Stimulated activated CD4-positive, alpha-beta T cell treated with anti-CD3 and anti-CD28 coated beads, Interleukin-15, amount 100 ng/mL, for 48 hours (primary cell): ENCODE results near the gene EPHA6.

Experiments
- DNase-seq, 2 donors: peaks; one replicate each; pipeline ENCODE4 v3.0.0-alpha.2; 2020; ENCODE audit warnings: low read depth in 2 of 2

Gene EPHA6

DNA sequence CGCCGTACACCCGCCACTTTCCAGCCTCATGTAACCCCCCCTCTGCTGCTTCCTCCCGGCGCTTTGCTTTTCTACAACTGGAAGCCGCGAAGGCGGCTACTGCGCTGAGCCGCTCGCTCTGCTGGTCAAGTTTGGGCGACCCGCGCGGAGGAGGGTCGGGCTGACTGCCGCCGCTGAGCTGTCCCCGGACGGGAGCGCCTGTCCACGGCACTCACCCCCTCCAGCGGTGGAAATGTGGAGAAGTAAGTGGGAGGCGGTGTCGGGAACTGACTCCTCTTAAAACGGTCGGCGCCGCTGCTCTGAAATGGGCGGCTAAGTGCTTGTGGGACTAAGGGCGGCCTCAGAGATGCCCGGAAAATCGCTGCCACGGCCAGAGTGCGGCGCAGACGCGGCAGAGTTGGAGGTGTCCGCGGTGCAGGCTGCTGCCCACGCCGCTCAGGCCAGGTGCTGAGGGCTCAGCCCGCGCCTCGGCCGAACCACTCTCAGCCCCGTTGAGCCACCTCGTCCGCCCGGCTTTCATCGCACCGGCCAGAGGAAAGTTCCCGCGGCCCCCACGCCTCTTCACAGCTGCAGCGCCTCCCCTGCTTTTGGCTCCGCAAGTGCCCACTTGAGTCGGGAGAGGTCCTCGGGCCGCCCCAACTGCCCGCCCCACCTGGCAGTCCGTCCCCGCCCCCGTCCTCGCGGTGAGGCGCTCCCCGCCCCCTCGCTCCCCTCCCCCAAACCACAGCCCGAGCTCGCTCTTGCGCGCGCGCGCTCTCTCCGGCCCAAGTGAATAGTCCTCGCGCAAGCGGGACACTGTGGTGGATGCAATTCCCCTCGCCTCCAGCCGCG lies at the start of gene EPHA6:
Gene EPHA6, plus strand, starts transcription at position 775 of the 831 bp plus-strand sequence.
- DNase-seq: no peak

DNA sequence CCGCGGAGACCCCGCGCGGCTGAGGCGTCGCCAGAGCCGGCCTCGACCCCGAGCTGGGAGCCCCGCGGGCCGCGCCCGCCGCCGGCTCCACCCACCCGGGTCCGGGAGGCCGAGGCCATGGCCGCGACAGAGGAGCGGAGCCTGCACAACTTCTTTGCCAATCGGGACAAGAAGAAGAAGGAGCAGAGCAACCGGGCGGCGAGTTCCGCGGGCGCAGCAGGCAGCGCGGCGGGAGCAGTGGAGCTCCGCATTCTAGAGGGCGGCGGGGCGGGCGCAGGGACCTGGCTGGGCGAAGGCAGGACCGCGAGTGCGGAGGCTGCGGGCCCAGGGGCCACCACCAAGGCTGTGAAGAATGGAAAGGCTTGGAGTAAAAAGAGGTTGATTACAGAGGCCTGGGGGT lies 37.6 kb upstream of the EPHA6 start:
- DNase-seq: no peak

DNA sequence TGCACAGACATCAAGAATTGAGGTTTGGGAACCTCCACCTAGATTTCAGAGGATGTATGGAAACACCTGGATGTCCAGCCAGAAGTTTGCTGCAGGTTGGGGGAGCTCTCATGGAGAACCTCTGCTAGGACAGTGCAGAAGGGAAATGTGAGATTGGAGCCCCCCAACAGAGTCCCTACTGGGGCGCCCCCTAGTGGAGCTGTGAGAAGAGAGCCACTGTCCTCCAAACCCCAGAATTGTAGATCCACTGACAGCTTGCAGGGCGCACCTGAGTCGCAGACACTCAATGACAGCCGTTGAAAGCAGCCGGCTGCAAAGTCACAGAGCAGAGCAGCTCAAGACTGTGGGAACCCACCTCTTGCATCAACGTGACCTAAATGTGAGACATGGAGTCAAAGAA lies 34.6 kb upstream of the EPHA6 start:
- no peak for DNase-seq

DNA sequence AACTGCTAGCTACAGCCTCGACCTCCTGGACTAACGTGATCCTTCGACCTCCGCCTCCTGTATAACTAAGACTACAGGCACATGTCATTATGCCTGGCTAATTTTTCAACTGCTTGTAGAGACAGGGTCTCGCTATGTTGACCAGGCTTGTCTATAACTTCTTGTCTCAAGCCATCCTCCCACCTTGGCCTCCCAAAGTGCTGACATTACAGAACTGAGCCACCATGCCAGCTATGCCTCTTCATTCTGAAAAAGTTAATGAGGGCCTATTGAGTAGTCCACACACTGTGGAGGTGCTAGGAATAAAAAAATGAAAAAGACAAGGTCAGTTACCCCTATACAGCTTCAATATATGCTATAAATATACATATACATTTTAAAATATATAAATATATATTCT lies 18.3 kb upstream of the EPHA6 start:
- no peak for DNase-seq

DNA sequence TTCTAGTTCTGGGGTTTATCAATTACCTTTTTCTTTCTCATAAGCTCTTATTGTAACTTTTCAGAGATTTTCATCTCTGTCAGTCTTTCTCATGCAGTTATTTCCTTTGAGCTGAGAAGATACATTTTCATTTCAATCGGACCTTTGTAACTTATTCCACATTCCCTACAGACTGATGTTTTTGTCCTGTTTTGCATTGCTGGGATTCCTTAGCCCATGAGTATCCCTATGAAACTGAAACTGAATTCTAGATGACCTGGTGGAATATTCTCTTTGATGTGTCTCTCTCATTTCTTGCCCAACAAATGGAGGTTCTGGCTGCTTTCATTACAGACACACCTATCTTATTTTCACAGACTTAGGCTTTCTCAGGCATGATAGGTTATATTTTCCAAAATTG lies 10.5 kb upstream of the EPHA6 start:
- DNase-seq: no peak

DNA sequence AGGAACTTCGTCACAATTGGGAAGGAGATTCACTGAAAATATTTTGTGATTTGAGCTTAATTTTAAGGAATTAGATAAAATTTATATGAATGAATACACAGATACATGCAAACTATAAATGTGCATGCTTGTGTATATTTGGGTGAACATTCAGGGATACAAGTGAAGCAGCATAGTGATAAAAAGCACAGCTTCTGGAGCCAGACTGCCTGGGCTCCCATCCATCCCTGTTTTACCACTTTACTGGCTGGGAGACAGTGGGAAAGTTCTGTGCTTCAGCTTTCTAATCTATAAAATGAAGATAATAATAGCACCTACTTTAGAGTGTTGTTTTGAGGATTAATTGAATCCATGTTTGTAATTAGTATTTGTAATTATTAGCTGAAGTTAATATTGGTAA lies 8.1 kb upstream of the EPHA6 start:
- no peak for DNase-seq

DNA sequence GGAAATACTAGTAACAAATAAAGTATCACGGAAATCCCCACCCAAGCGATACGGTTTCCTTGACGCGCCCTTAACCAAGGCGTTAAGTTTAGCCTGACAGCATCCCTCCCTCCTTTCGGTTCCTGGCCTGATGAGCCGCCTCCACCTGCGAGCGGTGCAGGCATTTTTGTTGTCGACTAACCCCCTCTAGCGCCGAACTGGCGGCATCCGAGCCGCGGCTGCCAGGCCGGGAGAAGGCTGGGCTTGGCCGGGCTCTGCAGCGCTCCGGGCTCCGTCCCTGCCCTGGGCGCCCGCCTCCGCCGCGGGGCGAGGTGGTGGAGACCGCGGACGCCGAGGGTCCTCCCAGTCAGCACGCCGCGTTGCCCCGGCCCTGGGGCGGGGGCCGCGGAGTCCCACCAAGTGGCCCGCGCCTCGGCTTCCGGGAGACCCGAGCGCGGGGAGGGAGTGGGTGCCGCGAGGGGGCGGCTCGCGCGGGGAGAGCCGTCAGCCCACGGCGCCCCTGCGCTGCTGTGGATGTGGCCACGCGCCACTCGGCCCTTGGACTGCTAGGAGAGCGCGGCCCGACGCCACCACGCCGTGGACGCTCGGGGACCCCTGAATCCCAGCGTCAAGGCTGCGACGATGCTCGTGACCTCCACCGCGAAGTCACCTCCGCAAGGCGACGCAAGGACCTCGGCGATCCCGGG lies 1.1 kb upstream of the EPHA6 start:
- DNase-seq: peak; percentile 48 to 57

DNA sequence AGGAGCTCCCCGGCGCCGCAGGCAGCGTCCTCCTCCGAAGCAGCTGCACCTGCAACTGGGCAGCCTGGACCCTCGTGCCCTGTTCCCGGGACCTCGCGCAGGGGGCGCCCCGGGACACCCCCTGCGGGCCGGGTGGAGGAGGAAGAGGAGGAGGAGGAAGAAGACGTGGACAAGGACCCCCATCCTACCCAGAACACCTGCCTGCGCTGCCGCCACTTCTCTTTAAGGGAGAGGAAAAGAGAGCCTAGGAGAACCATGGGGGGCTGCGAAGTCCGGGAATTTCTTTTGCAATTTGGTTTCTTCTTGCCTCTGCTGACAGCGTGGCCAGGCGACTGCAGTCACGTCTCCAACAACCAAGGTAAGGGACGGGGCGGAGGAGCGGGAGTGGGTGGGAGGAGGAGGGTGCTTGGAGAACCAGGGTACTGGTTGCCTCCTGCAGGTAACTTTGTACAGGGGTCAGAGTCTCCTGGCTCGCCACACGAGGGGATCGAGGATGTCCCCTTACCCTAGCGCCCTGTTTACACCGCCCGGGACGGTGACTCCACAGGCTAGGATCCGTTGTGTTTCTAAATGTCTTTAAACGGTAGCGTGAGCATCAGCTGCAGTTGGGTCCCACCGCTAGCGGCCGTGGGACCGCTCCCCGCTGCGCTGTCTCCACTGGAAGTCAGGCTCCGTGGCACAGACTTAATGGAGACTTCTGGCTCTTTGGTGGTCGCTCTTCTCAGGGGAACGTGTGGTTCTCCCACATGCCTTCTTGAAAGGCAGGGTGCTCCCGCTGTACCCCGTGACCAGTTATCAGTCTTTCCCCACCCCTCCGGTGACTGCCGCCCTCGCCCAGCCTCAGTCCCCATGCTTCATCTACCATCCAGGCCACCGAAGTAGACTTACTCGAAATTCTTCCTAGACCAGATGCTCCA lies 515 bp downstream of the EPHA6 start:
- DNase-seq: no peak

DNA sequence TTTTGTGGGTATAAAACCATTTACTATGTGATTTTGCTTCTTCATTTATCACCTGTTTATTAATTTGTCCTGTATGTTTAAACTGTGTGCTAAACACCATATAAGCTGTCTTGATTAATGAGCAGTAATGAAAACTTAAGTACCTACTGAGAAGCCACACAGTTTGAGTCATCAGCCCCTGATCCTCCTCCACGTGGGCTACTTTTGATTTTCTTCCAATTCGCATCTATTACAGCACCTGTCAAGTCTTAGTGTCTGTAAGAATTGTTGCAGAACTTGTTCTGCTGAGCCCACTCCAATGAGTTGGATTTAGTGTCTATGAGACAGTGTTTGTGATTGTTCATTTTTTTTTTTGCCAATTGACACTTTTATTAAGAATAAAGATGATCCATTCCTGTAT lies 16.8 kb downstream of the EPHA6 start:
- DNase-seq: no peak

DNA sequence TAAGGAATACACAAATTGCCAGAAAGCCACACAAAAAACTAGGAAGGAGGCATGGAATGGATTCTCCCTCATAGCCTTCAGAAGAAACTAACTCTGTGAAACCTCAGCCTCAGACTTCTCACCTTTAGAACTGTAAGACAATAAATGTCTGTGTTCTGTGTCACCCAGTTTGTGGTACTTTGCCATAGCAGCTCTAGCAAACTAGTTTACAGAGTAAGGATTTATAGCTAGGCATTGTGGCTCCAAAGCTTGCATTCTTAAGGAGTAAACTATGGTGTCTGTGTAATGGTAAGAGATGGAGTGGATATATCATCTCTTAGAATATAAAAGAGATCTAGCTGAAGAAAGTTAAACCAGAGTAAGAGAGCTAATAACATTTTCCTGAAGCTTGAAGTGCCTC lies 18.9 kb downstream of the EPHA6 start:
- DNase-seq: no peak

DNA sequence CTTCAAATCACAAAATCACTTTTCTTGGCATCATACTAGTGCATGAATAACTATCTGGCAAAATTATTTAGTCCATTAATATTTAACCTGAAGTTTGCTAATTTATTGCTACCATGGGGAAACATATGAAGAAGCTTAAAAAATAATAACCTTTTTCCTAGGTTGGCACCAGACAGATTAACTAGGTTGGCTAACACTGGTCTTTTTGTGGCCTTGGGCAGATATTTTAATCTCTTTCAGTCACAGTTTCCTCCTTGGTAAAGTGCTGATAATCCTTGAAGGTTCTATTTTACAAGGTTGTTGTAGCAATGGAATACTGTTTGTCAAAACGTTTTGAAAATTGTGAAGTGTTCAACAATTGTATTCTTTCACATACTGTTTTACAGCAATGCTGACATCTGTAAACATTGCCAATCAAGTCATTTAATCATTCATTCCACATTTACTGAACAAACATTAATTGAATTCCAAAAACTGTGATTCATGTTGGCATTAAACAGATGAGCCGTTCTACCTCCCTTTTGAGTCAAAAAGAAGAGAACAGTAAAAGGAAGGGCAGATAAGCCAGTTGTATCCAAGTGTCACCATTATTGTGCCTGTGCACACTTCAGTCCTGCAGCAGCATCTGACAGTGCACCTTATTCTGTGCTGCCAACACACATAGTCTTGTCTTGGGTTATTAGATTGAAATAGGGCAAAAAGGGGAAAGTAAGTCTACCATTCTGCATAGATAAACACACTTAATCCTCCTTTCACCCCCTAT lies 21.9 kb downstream of the EPHA6 start:
- no peak for DNase-seq

DNA sequence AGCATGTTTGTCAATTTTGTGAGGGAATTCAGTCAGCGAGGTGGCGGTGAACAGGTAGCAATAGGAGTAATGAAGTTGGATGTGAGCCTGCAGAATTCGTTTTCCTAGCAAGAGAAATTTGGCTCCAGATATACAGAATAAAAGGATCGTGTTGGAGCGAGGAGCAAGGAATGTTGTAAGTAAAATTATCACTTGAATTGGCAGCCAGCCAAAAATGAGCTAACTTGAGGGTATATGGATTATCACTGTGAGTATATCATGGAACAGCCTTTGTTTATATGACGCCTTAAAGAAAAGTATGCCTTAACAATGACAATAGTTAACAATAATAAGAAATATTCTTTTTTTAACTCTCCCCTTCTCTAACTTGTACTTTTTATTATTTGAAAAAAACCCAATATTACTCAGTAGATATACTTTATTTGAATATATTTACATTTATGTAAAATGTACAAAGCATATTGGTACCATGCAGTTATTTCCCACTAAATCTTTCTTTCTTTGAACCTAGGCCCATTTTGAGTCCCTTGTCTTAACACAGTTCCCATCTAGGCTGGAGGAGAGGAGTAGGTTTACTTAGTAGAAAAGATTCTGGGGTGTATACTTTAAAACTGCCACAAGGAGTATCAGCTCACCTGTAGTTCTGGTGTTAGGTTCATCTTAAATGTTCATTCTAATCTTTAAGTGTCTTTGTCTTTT lies 29.3 kb downstream of the EPHA6 start:
- no peak for DNase-seq

DNA sequence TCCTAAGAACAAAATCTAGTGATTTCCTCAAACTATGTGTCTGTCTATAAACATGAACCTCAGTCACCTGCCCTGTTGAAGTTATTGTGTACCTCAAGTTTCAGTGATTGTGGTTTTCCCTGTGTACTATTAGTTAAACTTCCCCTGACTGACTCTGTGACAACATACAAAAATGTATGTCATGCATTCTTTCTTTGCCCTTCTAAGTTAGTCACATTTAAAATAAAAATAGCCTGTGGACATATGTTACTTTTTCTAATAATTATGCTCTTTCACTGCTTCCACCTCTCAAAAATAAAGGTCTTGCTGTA lies 29.8 kb downstream of the EPHA6 start:
- no peak for DNase-seq

DNA sequence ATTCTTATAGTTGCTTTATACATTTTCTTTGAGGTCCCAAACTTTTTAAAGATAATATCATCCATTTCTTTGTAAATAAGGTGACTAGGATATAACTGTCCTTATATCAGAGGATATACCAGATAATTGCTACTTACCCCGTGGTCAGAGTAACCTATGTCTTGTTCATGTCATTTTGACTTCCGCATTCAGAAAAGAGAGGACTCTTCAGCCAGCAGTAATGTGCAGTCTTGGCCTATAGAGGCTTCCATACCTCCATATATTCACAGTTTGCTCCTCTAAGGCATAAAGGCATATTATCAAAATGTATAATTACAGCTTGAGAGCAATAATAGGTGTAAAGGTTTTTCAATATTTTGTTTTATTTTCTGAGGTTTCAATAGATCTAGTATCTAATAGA lies 38.5 kb downstream of the EPHA6 start:
- no peak for DNase-seq

DNA sequence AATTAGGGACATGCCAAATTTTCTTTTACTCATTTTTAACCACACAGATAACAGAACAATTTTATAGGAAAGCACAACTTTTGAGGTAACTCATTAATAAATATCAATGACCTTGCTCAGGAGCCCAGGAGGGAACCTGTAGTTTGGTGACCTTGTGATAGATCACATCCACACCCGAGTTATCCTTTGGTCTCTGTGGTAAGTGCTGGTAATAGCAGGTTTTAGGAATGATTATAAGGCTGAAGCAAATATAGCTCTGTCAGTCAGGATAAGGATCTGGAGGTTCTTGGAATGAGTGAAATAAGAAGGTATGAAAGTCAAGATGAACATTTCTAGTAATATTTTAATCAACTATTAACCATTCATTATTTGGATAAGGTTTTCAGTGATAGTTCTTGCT lies 46.5 kb downstream of the EPHA6 start:
- DNase-seq: no peak

DNA sequence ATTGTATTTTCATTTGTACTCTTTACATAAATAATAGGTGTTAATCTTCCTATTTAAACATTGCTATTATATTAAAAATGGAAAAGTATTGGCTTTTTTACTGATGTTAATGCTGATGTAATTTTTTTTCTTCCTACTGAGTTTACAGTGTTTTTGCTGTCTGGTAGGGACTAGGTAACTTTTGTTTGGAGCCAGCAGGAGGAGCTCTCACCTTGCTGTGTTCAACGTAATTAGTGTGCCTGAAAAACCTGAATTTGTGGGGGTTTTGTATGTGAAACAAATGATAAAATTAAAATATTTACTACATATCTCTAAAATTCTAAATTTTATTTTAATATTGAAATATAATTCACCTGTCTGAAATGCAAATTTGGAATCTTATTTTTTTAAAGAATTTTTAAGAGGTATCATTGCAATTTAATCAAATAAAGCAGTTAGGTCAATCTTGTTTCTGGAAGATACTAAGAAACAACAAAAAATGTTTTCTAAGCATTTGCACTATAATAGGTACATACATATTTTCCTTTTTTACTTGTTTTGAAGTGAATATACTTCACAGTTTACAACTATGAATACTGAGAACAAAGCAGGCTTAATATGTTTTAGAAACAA lies 48.8 kb downstream of the EPHA6 start:
- no peak for DNase-seq

DNA sequence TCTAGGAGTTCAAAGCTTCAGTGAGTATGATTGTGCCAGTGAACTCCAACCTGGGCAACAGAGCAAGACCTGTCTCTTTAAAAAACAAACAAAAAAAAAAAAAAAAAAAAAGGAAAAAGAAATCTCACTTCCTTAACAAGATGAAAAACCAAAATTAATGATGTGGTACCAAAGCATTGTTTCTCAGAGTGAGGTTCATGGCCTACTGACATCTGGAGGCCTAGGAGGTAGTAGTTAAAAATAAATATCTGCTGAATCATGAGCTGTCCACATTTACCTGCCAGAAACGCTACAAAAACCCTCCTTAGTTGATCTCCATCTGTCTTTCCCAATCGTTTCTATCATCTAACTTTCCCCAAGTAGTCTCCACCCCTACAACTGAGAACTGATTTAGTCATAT lies 51.2 kb downstream of the EPHA6 start:
- DNase-seq: no peak

DNA sequence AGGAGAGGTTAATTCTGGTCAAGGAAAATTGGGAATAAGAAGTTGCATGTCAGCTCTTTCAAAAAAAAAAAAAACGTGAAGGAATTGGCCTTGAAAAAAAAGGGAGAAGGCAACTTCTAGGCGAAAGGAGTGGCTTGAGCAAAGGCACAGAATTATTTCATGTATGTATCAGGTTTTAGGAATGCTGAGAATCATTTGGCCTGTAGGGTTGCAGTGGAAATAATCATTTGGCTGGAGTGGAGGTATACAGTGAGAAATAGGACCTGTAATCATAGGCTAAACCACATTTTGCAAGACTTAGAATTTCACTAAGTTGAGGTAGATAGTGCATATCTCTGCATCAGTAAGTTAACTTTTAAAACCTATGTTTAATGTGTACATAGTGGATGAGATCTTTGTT lies 54.9 kb downstream of the EPHA6 start:
- DNase-seq: no peak

DNA sequence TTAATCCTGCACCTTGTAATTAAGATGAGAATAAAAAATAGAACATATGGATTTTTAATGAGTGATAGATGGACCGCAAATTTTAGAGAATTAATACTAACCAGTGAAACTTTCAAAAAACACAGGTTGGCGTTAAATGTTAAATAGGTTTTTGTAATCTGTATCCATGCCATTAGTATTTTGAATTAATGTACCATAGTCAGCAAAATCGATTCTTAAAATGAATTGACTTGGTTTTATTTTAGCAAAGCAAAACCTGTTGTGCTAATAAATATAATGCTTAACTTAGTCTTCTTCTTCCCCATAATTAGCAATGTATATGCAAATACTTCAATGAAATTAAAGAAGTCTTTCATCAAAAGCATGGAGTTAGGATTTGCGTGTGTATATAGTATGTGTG lies 63.1 kb downstream of the EPHA6 start:
- DNase-seq: no peak

DNA sequence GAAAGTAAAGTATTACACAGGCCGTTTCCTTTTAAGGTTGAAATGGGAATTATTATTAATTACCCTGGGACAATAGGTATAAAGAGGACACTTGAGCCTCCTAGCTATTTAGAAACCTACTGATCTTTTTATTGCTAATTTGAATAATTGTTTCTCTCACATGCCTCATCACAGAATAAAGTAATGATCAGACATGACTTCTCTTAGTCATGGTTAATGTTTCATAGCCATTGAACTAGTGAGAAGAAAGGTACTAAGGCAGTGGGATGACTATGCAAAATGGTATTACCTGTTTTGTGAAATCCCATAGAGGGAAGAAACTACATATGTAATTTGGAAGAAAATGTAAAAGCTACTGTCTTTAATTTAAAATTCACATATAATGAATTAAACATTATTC lies 85.6 kb downstream of the EPHA6 start:
- DNase-seq: no peak

DNA sequence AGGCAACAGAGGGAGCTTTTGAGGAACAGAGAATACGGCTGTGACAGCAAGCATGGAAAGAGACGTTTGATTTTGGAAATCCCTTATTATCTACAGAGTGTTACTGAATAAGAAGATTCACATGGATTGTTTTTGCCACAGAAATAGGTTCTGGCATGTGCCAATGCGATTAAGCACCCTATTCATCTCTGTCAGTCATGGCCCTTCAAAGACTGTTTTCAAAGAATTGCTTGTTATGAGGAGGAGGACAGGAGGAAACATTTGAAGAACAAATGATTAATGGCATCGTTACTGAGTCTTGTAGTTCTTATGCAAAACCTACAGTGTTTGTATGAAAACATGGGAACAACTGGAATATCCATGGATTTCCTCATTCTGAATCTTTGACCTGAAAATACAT lies 86.2 kb downstream of the EPHA6 start:
- DNase-seq: no peak
